ENCODE data around the gene NSG1. TPM values are rescaled to one million over a fixed set of nuclear protein-coding genes. Genes with fewer than 3 reads are reported as not detected.

NSG1 gene
- total and polyA plus RNA-seq, 2 of the 8 experiments (the other 6 are each of a cell fraction or from before 2014, with no cell fraction given): 35.7 to 61.4 TPM

- Histone ChIP-seq H2BK20ac (ENCODE audit: low read length) (peak overlapping the region; percentile 40; the same call in 1 of the 2 replicates), H3K23me2 (ENCODE audit: low read depth, low read length) (no peaks in the 10 kb centered on the region; the same call in 1 of the 2 replicates), H4K20me1 (replicated peaks in 1 of 2; ENCODE audit: control insufficient read depth in 1 of 2, insufficient read depth in 2 of 2, low read length in 2 of 2) (no peaks in the 10 kb centered on the region), H3K36me3 (ENCODE audit: control insufficient read depth in 2 of 4, insufficient read depth in 4 of 4, low read length in 3 of 4) (no peaks in the 10 kb centered on the region), H3K4ac (replicated peaks; ENCODE audit: insufficient read length, low read depth, low read length) (no peak overlapping the region), H3K56ac (replicated peaks; ENCODE audit: insufficient read length, low read depth, low read length) (no peak overlapping the region), H2BK5ac (ENCODE audit: low read depth, low read length) (peak overlapping the region; percentile 61; the same call in 1 of the 2 replicates), H2BK120ac (replicated peaks; ENCODE audit: low read depth, low read length) (peak overlapping the region; percentile 69), H3K23ac (ENCODE audit: insufficient read length) (no peak overlapping the region), H2AFZ (ENCODE audit: low read length) (no peak overlapping the region), H3K14ac (ENCODE audit: insufficient read length) (no peak overlapping the region), H3K4me3 (ENCODE audit: extremely low read depth in 1 of 4, insufficient read depth in 2 of 4, low read depth in 3 of 4, low read length in 4 of 4) (no peak overlapping the region), H3K27ac (ENCODE audit: low read depth, low read length) (no peak overlapping the region; the same call in 1 of the 2 replicates), H4K8ac (ENCODE audit: extremely low read depth, insufficient read depth, low read length) (no peak overlapping the region), H3K27me3 (replicated peaks in 1 of 4; ENCODE audit: control insufficient read depth in 3 of 4, extremely low read depth in 1 of 4, insufficient read depth in 3 of 4, low read length in 3 of 4) (no peaks in the 10 kb centered on the region; a peak in 1 of 7 replicates), H3K18ac (ENCODE audit: extremely low read depth, low read length) (no peak overlapping the region), H2BK12ac (ENCODE audit: low read depth, low read length) (peak overlapping the region; percentile 11; the same call in 1 of the 2 replicates), H3K4me1 (replicated peaks in 1 of 4; ENCODE audit: control insufficient read depth in 3 of 4, insufficient read depth in 4 of 4, low read length in 3 of 4) (peaks cover 21 to 49% (median 35%) of the 10 kb centered on the region in 4 experiments), H2BK15ac (ENCODE audit: low read length) (peak overlapping the region; percentile 36; the same call in 1 of the 2 replicates), H3K79me1 (ENCODE audit: low read depth, low read length) (no peaks in the 10 kb centered on the region), H3K9ac (replicated peaks in 1 of 4; ENCODE audit: extremely low read depth in 1 of 4, low read depth in 3 of 4, low read length in 3 of 4) (no peak overlapping the region), H4K91ac (replicated peaks; ENCODE audit: insufficient read length, low read length) (peak overlapping the region; percentile 72), H4K5ac (ENCODE audit: insufficient read length, low read depth, low read length) (no peak overlapping the region), H3K4me2 (ENCODE audit: insufficient read depth in 1 of 2, low read depth in 2 of 2, low read length in 2 of 2) (peak overlapping the region; percentile 19 to 39; a peak in 2 of 4 replicates), H3K79me2 (ENCODE audit: control insufficient read depth in 1 of 2, insufficient read depth in 2 of 2, low read length in 2 of 2) (no peaks in the 10 kb centered on the region), H3K9me3 (ENCODE audit: insufficient read depth in 2 of 2, low read depth in 1 of 2, low read length in 1 of 2) (no peaks in the 10 kb centered on the region), H2AK5ac (ENCODE audit: low read depth, low read length) (0 out of 2 replicates have a peak overlapping the region, but pooled peaks have one; percentile 32)
- FAIRE-seq: no peak
- DNase-seq (ENCODE audit: low read depth in 1 of 2, low spot score in 2 of 2): no peak
- ChIA-PET POLR2A (ENCODE audit: partially characterized antibody) (interaction anchor here (1.6 to 4.2 kb wide), 2 partner anchors 9 to 12 kb away, joined by 5 to 17 read pairs; no protein-coding TSS in a partner anchor), CTCF (ENCODE audit: partially characterized antibody) (interaction anchor here (1.2 to 3.8 kb wide), 10 partner anchors 21 to 445 kb away, joined by 3 to 28 read pairs (median 4); partner anchors contain the start of gene NSG1)
- WGBS, 2 experiments (ENCODE audit: extremely low coverage in 1 of 2, insufficient coverage in 1 of 2, insufficient read length in 1 of 2, insufficient replicate concordance in 2 of 2, low coverage in 1 of 2, low lambda C conversion rate in 2 of 2, missing lambda C conversion rate in 1 of 2): 69% methylated on average over 5 of the region's 5 CpGs; no CpG with 5 or more reads in 1 of the 2 experiments
- no peak for TF ChIP-seq SRF (IDR thresholded peaks at IDR 0.05; ENCODE audit: low read depth, low read length)
- no peak for TF ChIP-seq JUND (IDR thresholded peaks at IDR 0.05; ENCODE audit: low read length)
- no peak for TF ChIP-seq RXRA (IDR thresholded peaks at IDR 0.05; ENCODE audit: insufficient read depth, low read depth, low read length)
- TF ChIP-seq SUZ12 (IDR thresholded peaks at IDR 0.05; ENCODE audit: low read length): no peak
- no peak for TF ChIP-seq ASH2L (IDR thresholded peaks at IDR 0.05; ENCODE audit: low read length)
- no peak for TF ChIP-seq POLR2A (IDR thresholded peaks at IDR 0.05; ENCODE audit: control extremely low read depth in 1 of 2, low read depth in 2 of 2, low read length in 2 of 2)
These were observed 41.0 kb downstream of the NSG1 start for GRCh38 chr4:4427886-4428285.

Data from H1 (cell line).